ENCODE results near the gene NNT.
A peak's percentile ranks its signal among the peaks of the same experiment; 100 is the strongest.
"Not testable (repeated sequence)": the region's sequence is repeated elsewhere in the genome, so short reads cannot be mapped to it uniquely, and the experiment has no call there.

NNT gene

GRCh38 chr5:43676083-43676840 is 73.3 kb downstream of the NNT start:
- peak; percentile 21 for FAIRE-seq

- no peak for FAIRE-seq
Observed at GRCh38 chr5:43677253-43677652, 74.3 kb downstream of the NNT start.

- FAIRE-seq = no peak
Observed at GRCh38 chr5:43679214-43679613, 76.2 kb downstream of the NNT start.

GRCh38 chr5:43680286-43680685 is 77.3 kb downstream of the NNT start:
- no peak for FAIRE-seq

GRCh38 chr5:43683884-43684471 is 81.0 kb downstream of the NNT start:
- no peak for FAIRE-seq

GRCh38 chr5:43685252-43685950 is 82.4 kb downstream of the NNT start:
- FAIRE-seq = no peak

- FAIRE-seq = no peak
Observed at GRCh38 chr5:43687275-43687674, 84.3 kb downstream of the NNT start.

- no peak for FAIRE-seq
Observed at GRCh38 chr5:43691275-43691674, 88.3 kb downstream of the NNT start.

- FAIRE-seq = no peak
Observed at GRCh38 chr5:43691893-43692292, 88.9 kb downstream of the NNT start.

- peak; percentile 13 for FAIRE-seq
Observed at GRCh38 chr5:43693411-43693810, 90.4 kb downstream of the NNT start.

- FAIRE-seq = no peak
Observed at GRCh38 chr5:43694027-43694426, 91.0 kb downstream of the NNT start.

- FAIRE-seq = not testable (repeated sequence)
Observed at GRCh38 chr5:43696444-43696843, 93.5 kb downstream of the NNT start.

GRCh38 chr5:43699910-43700309 is 96.9 kb downstream of the NNT start:
- FAIRE-seq = no peak

GRCh38 chr5:43700601-43701000 is 97.6 kb downstream of the NNT start:
- no peak for FAIRE-seq

- FAIRE-seq = no peak
Observed at GRCh38 chr5:43701227-43701626, 98.2 kb downstream of the NNT start.

GRCh38 chr5:43702293-43702692 is 99.3 kb downstream of the NNT start:
- FAIRE-seq = peak; percentile 13

- FAIRE-seq = no peak
Observed at GRCh38 chr5:43702815-43703214, 99.8 kb downstream of the NNT start.

- FAIRE-seq = peak; percentile 76
Observed at GRCh38 chr5:43704243-43704642, 101.3 kb downstream of the NNT start.

- not testable (repeated sequence) for FAIRE-seq
Observed at GRCh38 chr5:43706576-43706975, 103.6 kb downstream of the NNT start.

- FAIRE-seq = no peak
Observed at GRCh38 chr5:43711496-43711895, 108.5 kb downstream of the NNT start.

GRCh38 chr5:43712081-43712480 is 109.1 kb downstream of the NNT start:
- no peak for FAIRE-seq

GRCh38 chr5:43719783-43720182 is 116.8 kb downstream of the NNT start:
- not testable (repeated sequence) for FAIRE-seq

GRCh38 chr5:43728581-43728980 is 125.6 kb downstream of the NNT start:
- no peak for FAIRE-seq

- FAIRE-seq = peak; percentile 91
Observed at GRCh38 chr5:43729846-43730478, 127.0 kb downstream of the NNT start.

Measured in islet of Langerhans (tissue), 1 donor.